Activated naive CD8-positive, alpha-beta T cell treated with anti-CD3 and anti-CD28 coated beads, Interleukin-2, amount 10 ng/mL, durations not matched to agents 7 days and 5 days (primary cell): ENCODE results near the gene SMAP1. TPM values are rescaled to one million over a fixed set of nuclear protein-coding genes. Genes with fewer than 3 reads are reported as not detected.
A peak's percentile ranks its signal among the peaks of the same experiment; 100 is the strongest.

Experiments used
- ATAC-seq: fragments of 150-1000 bp; cut with Tn5 transposase; one replicate; pipeline ENCODE4 v1.10.0; 2021; ENCODE audit warnings: low read depth, moderate library complexity
- POLR2A ChIA-PET: fragments of 350-600 bp; sonication (Branson Sonifier 250); formaldehyde crosslinking; loops from one replicate; lab custom pipeline; 2021; ENCODE audit warnings: antibody characterized with exemption; lab: Charles Lee
- DNase-seq: peaks from one replicate; pipeline ENCODE4 v3.0.0; 2021
- H3K27ac Mint-ChIP-seq: one replicate; pipeline ENCODE4 v1.8.0; 2022; ENCODE audit warnings: mild to moderate bottlenecking, mixed read lengths
- H3K27me3 Mint-ChIP-seq: one replicate; pipeline ENCODE4 v1.8.0; 2022; ENCODE audit warnings: mild to moderate bottlenecking, moderate library complexity, mixed read lengths
- H3K36me3 Mint-ChIP-seq: one replicate; pipeline ENCODE4 v1.8.0; 2021; ENCODE audit warnings: mild to moderate bottlenecking, mixed read lengths
- H3K4me1 Mint-ChIP-seq: one replicate; pipeline ENCODE4 v1.8.0; 2021; ENCODE audit warnings: mixed read lengths
- H3K4me3 Mint-ChIP-seq: one replicate; pipeline ENCODE4 v1.8.0; 2022; ENCODE audit warnings: mild to moderate bottlenecking, moderate library complexity, mixed read lengths
- H3K9me3 Mint-ChIP-seq: one replicate; pipeline ENCODE4 v1.8.0; 2021; ENCODE audit warnings: mixed read lengths
- total RNA-seq, 2 experiments: library from RNA; stranded (reverse); gene quantifications; one replicate each; pipeline ENCODE4 v1.2.3, GENCODE V29; 2021

The SMAP1 gene
- total RNA-seq, 2 experiments from 2014 or later, result 39.7 to 40.2 TPM

GRCh38 chr6:70879496-70879895, 211.8 kb downstream of the SMAP1 start:
- ATAC-seq (no peak), DNase-seq (no peak)
- no peaks in the 10 kb centered on the region for H3K9me3 Mint-ChIP-seq
- POLR2A ChIA-PET, result no interaction called here
- no peak overlapping the region for H3K27ac Mint-ChIP-seq
- H3K4me1 Mint-ChIP-seq, result no peaks in the 10 kb centered on the region
- H3K36me3 Mint-ChIP-seq, result peaks cover 1% of the 10 kb centered on the region
- no peak overlapping the region for H3K4me3 Mint-ChIP-seq
- peaks cover 16% of the 10 kb centered on the region for H3K27me3 Mint-ChIP-seq

- Mint-ChIP-seq H3K4me3 (no peak overlapping the region), H3K27ac (no peak overlapping the region), H3K9me3 (no peaks in the 10 kb centered on the region), H3K27me3 (peaks cover 15% of the 10 kb centered on the region), H3K4me1 (no peaks in the 10 kb centered on the region), H3K36me3 (no peaks in the 10 kb centered on the region)
- DNase-seq (peak; percentile 45), ATAC-seq (peak; percentile 71)
- POLR2A ChIA-PET, result no interaction called here
Measured at GRCh38 chr6:70884074-70884983, 216.6 kb downstream of the SMAP1 start.

- H3K27me3 Mint-ChIP-seq, result peaks cover 10% of the 10 kb centered on the region
- POLR2A ChIA-PET, result no interaction called here
- no peak overlapping the region for H3K4me3 Mint-ChIP-seq
- no peak for DNase-seq
- H3K36me3 Mint-ChIP-seq, result no peaks in the 10 kb centered on the region
- H3K4me1 Mint-ChIP-seq, result no peaks in the 10 kb centered on the region
- no peaks in the 10 kb centered on the region for H3K9me3 Mint-ChIP-seq
- no peak for ATAC-seq
- no peak overlapping the region for H3K27ac Mint-ChIP-seq
Measured at GRCh38 chr6:70886071-70886470, 218.4 kb downstream of the SMAP1 start.

GRCh38 chr6:70886661-70887060, 219.0 kb downstream of the SMAP1 start:
- no peak for ATAC-seq
- H3K9me3 Mint-ChIP-seq, result no peaks in the 10 kb centered on the region
- POLR2A ChIA-PET, result no interaction called here
- no peaks in the 10 kb centered on the region for H3K4me1 Mint-ChIP-seq
- no peak overlapping the region for H3K27ac Mint-ChIP-seq
- H3K27me3 Mint-ChIP-seq, result peaks cover 9% of the 10 kb centered on the region
- no peaks in the 10 kb centered on the region for H3K36me3 Mint-ChIP-seq
- H3K4me3 Mint-ChIP-seq, result no peak overlapping the region
- DNase-seq, result no peak

- ATAC-seq, result no peak
- no peak for DNase-seq
- no peaks in the 10 kb centered on the region for H3K36me3 Mint-ChIP-seq
- POLR2A ChIA-PET, result no interaction called here
- no peak overlapping the region for H3K4me3 Mint-ChIP-seq
- no peaks in the 10 kb centered on the region for H3K4me1 Mint-ChIP-seq
- no peak overlapping the region for H3K27ac Mint-ChIP-seq
- no peaks in the 10 kb centered on the region for H3K27me3 Mint-ChIP-seq
- no peaks in the 10 kb centered on the region for H3K9me3 Mint-ChIP-seq
Measured at GRCh38 chr6:70889270-70889669, 221.6 kb downstream of the SMAP1 start.

GRCh38 chr6:70894001-70894400, 226.3 kb downstream of the SMAP1 start:
- no peaks in the 10 kb centered on the region for H3K9me3 Mint-ChIP-seq
- no peak for ATAC-seq
- DNase-seq, result no peak
- POLR2A ChIA-PET, result no interaction called here
- H3K27me3 Mint-ChIP-seq, result peaks cover 8% of the 10 kb centered on the region
- H3K36me3 Mint-ChIP-seq, result no peaks in the 10 kb centered on the region
- H3K27ac Mint-ChIP-seq, result no peak overlapping the region
- H3K4me3 Mint-ChIP-seq, result no peak overlapping the region
- H3K4me1 Mint-ChIP-seq, result no peaks in the 10 kb centered on the region

GRCh38 chr6:70900047-70900446, 232.4 kb downstream of the SMAP1 start:
- Mint-ChIP-seq H3K9me3 (no peaks in the 10 kb centered on the region), H3K36me3 (no peaks in the 10 kb centered on the region), H3K27ac (no peak overlapping the region), H3K4me1 (no peaks in the 10 kb centered on the region), H3K27me3 (peaks cover 21% of the 10 kb centered on the region), H3K4me3 (no peak overlapping the region)
- POLR2A ChIA-PET, result no interaction called here
- no peak for ATAC-seq
- no peak for DNase-seq

- no peak for DNase-seq
- Mint-ChIP-seq H3K4me3 (no peak overlapping the region), H3K9me3 (no peaks in the 10 kb centered on the region), H3K27me3 (peaks cover 17% of the 10 kb centered on the region), H3K36me3 (no peaks in the 10 kb centered on the region), H3K4me1 (no peaks in the 10 kb centered on the region), H3K27ac (no peak overlapping the region)
- ATAC-seq, result no peak
- POLR2A ChIA-PET, result no interaction called here
Measured at GRCh38 chr6:70901324-70901723, 233.6 kb downstream of the SMAP1 start.

GRCh38 chr6:70903665-70904452, 236.2 kb downstream of the SMAP1 start:
- POLR2A ChIA-PET, result no interaction called here
- no peaks in the 10 kb centered on the region for H3K9me3 Mint-ChIP-seq
- ATAC-seq, result no peak
- no peak overlapping the region for H3K4me3 Mint-ChIP-seq
- no peaks in the 10 kb centered on the region for H3K36me3 Mint-ChIP-seq
- DNase-seq, result no peak
- peaks cover 14% of the 10 kb centered on the region for H3K27me3 Mint-ChIP-seq
- H3K27ac Mint-ChIP-seq, result no peak overlapping the region
- H3K4me1 Mint-ChIP-seq, result no peaks in the 10 kb centered on the region

- no peak overlapping the region for H3K4me3 Mint-ChIP-seq
- no peaks in the 10 kb centered on the region for H3K9me3 Mint-ChIP-seq
- no peaks in the 10 kb centered on the region for H3K4me1 Mint-ChIP-seq
- no peak overlapping the region for H3K27ac Mint-ChIP-seq
- ATAC-seq (no peak), DNase-seq (no peak)
- POLR2A ChIA-PET, result no interaction called here
- peaks cover 14% of the 10 kb centered on the region for H3K27me3 Mint-ChIP-seq
- H3K36me3 Mint-ChIP-seq, result no peaks in the 10 kb centered on the region
Measured at GRCh38 chr6:70905742-70906141, 238.1 kb downstream of the SMAP1 start.

Other genes starting within 250 kb of the SMAP1 start
- gene SDHAF4, start 101.0 kb upstream of the SMAP1 start, total RNA-seq, result 10 to 100 TPM; 13.9 to 15.9 TPM